K562 (cell line): ENCODE measurements around the gene CUX1. TPM values are rescaled to one million over a fixed set of nuclear protein-coding genes. Genes with fewer than 3 reads are reported as not detected.

ENCODE experiments used
- ATAC-seq: fragments of 200-7000 bp; cut with Tn5 transposase; 3 replicates; pipeline ENCODE4 v1.9.1; 2020; ENCODE audit warnings: moderate library complexity
- BruUV-seq: library from RNA; stranded (reverse); fragments of 400-500 nt; replicated peaks from 2 replicates; lab custom pipeline; 2021; lab: Mats Ljungman, UMichigan
- CTCF ChIA-PET: fragments of 300-600 bp; formaldehyde crosslinking; extraction: SDS; loops from one replicate; lab custom pipeline; 2021; ENCODE audit warnings: low intra/inter-chr PET ratio; lab: Yijun Ruan, JAX
- POLR2A ChIA-PET: fragments of 300-600, 350-650 bp; sonication (Branson Sonifier 250); formaldehyde crosslinking; extraction: SDS; loops from one replicate; lab custom pipeline; 2021; ENCODE audit warnings: antibody characterized with exemption, inconsistent platforms; lab: Yijun Ruan, JAX
- DNase-seq, 4 experiments: peaks; one replicate each; pipeline versions ENCODE4 v3.0.0 to v3.0.0-alpha.2; 2011 to 2018; ENCODE audit warnings: low spot score in 3 of 4, mixed read lengths in 3 of 4; ENCODE audit errors: extremely low read depth in 1 of 4
- FAIRE-seq: peaks from 2 replicates; lab custom pipeline; 2011; peaks lifted over from hg19 to GRCh38; lab: Jason Lieb, UNC
- H2AFZ ChIP-seq: 2 replicates; pipeline ENCODE4 v1.6.0; 2011; ENCODE audit warnings: low read depth, low read length, control low read depth, inconsistent platforms
- H3K27ac ChIP-seq: fragments of 200-600 bp; 3 replicates; pipeline ENCODE4 v1.8.0; 2011; ENCODE audit warnings: low read depth, mild to moderate bottlenecking, control low read depth, inconsistent platforms, low read length, moderate library complexity, mixed read lengths; ENCODE audit errors: extremely low read depth
- H3K27me3 ChIP-seq, 2 experiments: fragments of 300-600 bp in 1 of 2; 2 replicates in 1 of 2; 3 replicates in 1 of 2; pipeline versions ENCODE4 v1.6.0 to v1.8.0; 2011; ENCODE audit warnings: inconsistent platforms in 2 of 2, low read length in 2 of 2, mild to moderate bottlenecking in 1 of 2, mixed read lengths in 1 of 2, moderate library complexity in 1 of 2; ENCODE audit not compliant: control insufficient read depth in 2 of 2, insufficient read depth in 2 of 2
- H3K36me3 ChIP-seq: fragments of 300-600 bp; 3 replicates; pipeline ENCODE4 v1.8.0; 2011; ENCODE audit warnings: mild to moderate bottlenecking, low read length, inconsistent platforms; ENCODE audit not compliant: control insufficient read depth, insufficient read depth
- H3K4me1 ChIP-seq, 2 experiments: fragments of 200-600 bp in 1 of 2; replicated peaks in 1 of 2; 2 replicates in 1 of 2; 3 replicates in 1 of 2; pipeline versions ENCODE4 v1.5.1 to v1.8.0; 2011; ENCODE audit warnings: inconsistent platforms in 2 of 2, low read length in 2 of 2, mild to moderate bottlenecking in 1 of 2, mixed read lengths in 1 of 2, moderate library complexity in 1 of 2; ENCODE audit not compliant: control insufficient read depth in 2 of 2, insufficient read depth in 2 of 2
- H3K4me2 ChIP-seq: 2 replicates; pipeline ENCODE4 v1.6.1; 2011; ENCODE audit warnings: low read length, control low read depth, inconsistent platforms, mixed read lengths; ENCODE audit not compliant: insufficient read depth
- H3K4me3 ChIP-seq: fragments of 200-600 bp; sonication (generic), shearing (Covaris generic); 2 replicates; pipeline ENCODE4 v1.5.1; 2016; ENCODE audit warnings: control low read depth, inconsistent platforms
- H3K79me2 ChIP-seq: fragments of 200-600 bp; 3 replicates; pipeline ENCODE4 v1.8.0; 2011; ENCODE audit warnings: low read length, inconsistent platforms; ENCODE audit not compliant: control insufficient read depth, insufficient read depth
- H3K9ac ChIP-seq, 2 experiments: 2 replicates each; pipeline versions ENCODE4 v1.6.0 to v1.6.1; 2011; ENCODE audit warnings: low read depth in 2 of 2, low read length in 2 of 2, control low read depth in 1 of 2, inconsistent platforms in 1 of 2, mild to moderate bottlenecking in 1 of 2, mixed read lengths in 1 of 2; ENCODE audit not compliant: insufficient read depth in 1 of 2
- H3K9me1 ChIP-seq: one replicate; pipeline ENCODE4 v1.6.0; 2011; ENCODE audit warnings: inconsistent platforms, mild to moderate bottlenecking, low read length, moderate library complexity; ENCODE audit not compliant: control insufficient read depth, insufficient read depth
- H3K9me3 ChIP-seq: replicated peaks from 2 replicates; pipeline ENCODE4 v1.5.1; 2011; ENCODE audit warnings: low read depth, low read length, inconsistent platforms; ENCODE audit not compliant: control insufficient read depth, insufficient read depth
- H4K20me1 ChIP-seq: replicated peaks from 2 replicates; pipeline ENCODE4 v1.6.1; 2011; ENCODE audit warnings: low read length, inconsistent platforms, mixed read lengths; ENCODE audit not compliant: control insufficient read depth, insufficient read depth
- ASH1L ChIP-seq: fragments of 450-650 bp; IDR thresholded peaks from 2 replicates; pipeline ENCODE4 v1.6.1; 2018; ENCODE audit warnings: borderline replicate concordance, mild to moderate bottlenecking, low read depth; ENCODE audit not compliant: partially characterized antibody
- FOXM1 ChIP-seq, 2 experiments: fragments of 450-650 bp in 1 of 2; sonication (generic) in 1 of 2; formaldehyde crosslinking in 1 of 2; IDR thresholded peaks; 2 replicates each; pipeline versions ENCODE4 v1.6.1 to v1.9.0; 2017 to 2022; ENCODE audit warnings: low read depth in 2 of 2, mild to moderate bottlenecking in 2 of 2, missing genetic modification reagents in 1 of 2, moderate library complexity in 1 of 2
- GABPB1 ChIP-seq: sonication (generic); formaldehyde crosslinking; IDR thresholded peaks from 2 replicates; pipeline ENCODE4 v1.8.0; 2022; ENCODE audit warnings: mild to moderate bottlenecking, missing genetic modification reagents
- HNRNPLL ChIP-seq: fragments of 200-400 bp; formaldehyde crosslinking; IDR thresholded peaks from 2 replicates; pipeline ENCODE4 v1.6.1; 2017; ENCODE audit warnings: low read length, low read depth, mild to moderate bottlenecking; ENCODE audit not compliant: poor library complexity, severe bottlenecking
- NRF1 ChIP-seq, 2 experiments: fragments of 450-650 bp; IDR thresholded peaks in 1 of 2; conservative IDR thresholded peaks in 1 of 2; 2 replicates each; pipeline ENCODE4 v1.6.1; 2014; ENCODE audit warnings: mild to moderate bottlenecking in 2 of 2
- RBFOX2 ChIP-seq: fragments of 200-400 bp; formaldehyde crosslinking; IDR thresholded peaks from 2 replicates; pipeline ENCODE4 v1.6.1; 2017; ENCODE audit warnings: low read depth, mild to moderate bottlenecking, low read length, moderate library complexity
- TAF15 ChIP-seq: fragments of 200-400 bp; formaldehyde crosslinking; IDR thresholded peaks from 2 replicates; pipeline ENCODE4 v1.6.1; 2017; ENCODE audit warnings: mild to moderate bottlenecking, low read depth, low read length, moderate library complexity
- TSC22D4 ChIP-seq: fragments of 450-650 bp; IDR thresholded peaks from 2 replicates; pipeline ENCODE4 v1.6.1; 2016; ENCODE audit warnings: missing genetic modification characterization, missing biosample characterization, control low read depth
- ZMIZ1 ChIP-seq, 2 experiments: fragments of 150-350 bp in 1 of 2; IDR thresholded peaks; 2 replicates each; pipeline ENCODE4 v1.6.1; 2012 to 2016; ENCODE audit warnings: low read depth in 2 of 2, low read length in 2 of 2, mild to moderate bottlenecking in 1 of 2, moderate library complexity in 1 of 2
- ZNF354B ChIP-seq: fragments of 250-450 bp; sonication (Bioruptor Pico); IDR thresholded peaks from 2 replicates; pipeline ENCODE4 v1.4.0; 2020
- ZNF512 ChIP-seq: IDR thresholded peaks from 2 replicates; pipeline ENCODE4 v1.6.1; 2016; ENCODE audit warnings: missing genetic modification characterization, missing compliant biosample characterization
- ZSCAN32 ChIP-seq: fragments of 450-650 bp; formaldehyde crosslinking; IDR thresholded peaks from 2 replicates; pipeline ENCODE4 v1.4.0; 2020; ENCODE audit warnings: mild to moderate bottlenecking, moderate library complexity
- WGBS: fragments of 100-300 bp; shearing (Covaris generic); methylation state at CpG from one replicate; pipeline ENCODE4 v1.1.6; 2016; ENCODE audit warnings: low coverage, mixed read lengths; ENCODE audit not compliant: insufficient coverage; ENCODE audit errors: missing lambda C conversion rate; 5-methylcytosine and 5-hydroxymethylcytosine counted together
- in situ Hi-C: fragments of 300-500 bp; cut with MboI; formaldehyde crosslinking; loops from 4 replicates; pipeline ENCODE4 v1.15.0; 2018; ENCODE audit warnings: inconsistent platforms, mixed read lengths
- intact Hi-C: fragments of 100-400 bp; cut with micrococcal nuclease; formaldehyde crosslinking; loops from 2 replicates; pipeline ENCODE4 v1.14.2; 2022
- polyA plus RNA-seq, 8 experiments: library from polyadenylated mRNA; depleted of rRNA in 4 of 8; stranded (reverse) in 5 of 8; unstranded in 3 of 8; fragments of >200 nt; fragmentation: Nextera tagmentation in 2 of 8; fragmentation: Illumina TruSeq in 1 of 8; extraction: Ambion mirVana in 2 of 8; extraction: Trizol in 1 of 8; gene quantifications; 2 replicates each; pipeline versions ENCODE4 v1.2.1 to v1.2.3, GENCODE V29; 2011 to 2014; ENCODE audit warnings: inconsistent platforms in 1 of 8, missing spikeins in 1 of 8
- total RNA-seq, 7 experiments: library from RNA; depleted of rRNA in 6 of 7; stranded (reverse); fragments of >200 nt in 6 of 7; fragmentation: Illumina TruSeq in 2 of 7; extraction: Trizol in 2 of 7; gene quantifications; 2 replicates each; pipeline versions ENCODE4 v1.2.1 to v1.2.3, GENCODE V29; 2011 to 2021; ENCODE audit warnings: low replicate concordance in 1 of 7
- TF ChIP-seq, protein P1 (sequence below): fragments of 200-800 bp; sonication (Bioruptor generic); IDR thresholded peaks from 2 replicates; pipeline ENCODE4 v1.6.1; 2017; ENCODE audit warnings: missing genetic modification characterization, missing compliant biosample characterization

The CUX1 gene
- total and polyA plus RNA-seq, 9 of the 15 experiments (the other 6 are each of a cell fraction or from before 2014, with no cell fraction given): 3.6 to 55.3 (median 25.2) TPM

DNA sequence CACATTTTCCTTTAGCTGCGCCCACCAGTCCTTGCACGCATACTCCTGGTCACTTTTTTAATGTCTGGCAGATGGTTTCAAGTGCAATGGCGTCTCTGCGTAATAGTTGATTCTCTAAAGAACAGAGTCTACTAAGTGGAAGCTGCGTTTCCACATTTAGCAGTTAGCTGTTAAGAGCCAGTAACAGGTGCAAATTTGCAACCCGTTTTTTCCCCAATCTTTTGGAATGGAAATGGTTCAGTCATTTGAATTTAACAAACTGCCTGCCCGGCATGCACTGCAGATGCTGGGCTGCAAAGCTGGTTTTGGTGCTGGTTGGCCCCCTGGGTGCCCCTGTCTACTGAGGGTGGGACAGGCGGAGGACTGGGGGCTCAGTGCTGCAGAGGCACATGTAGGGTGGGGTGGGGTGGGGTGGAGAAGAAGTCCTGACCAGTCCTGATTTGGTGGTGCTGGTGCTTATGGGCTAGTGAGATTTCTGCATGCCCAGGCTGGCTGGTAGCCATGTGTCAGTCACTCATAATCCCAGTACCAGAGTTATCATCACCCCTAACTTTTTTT is 43.9 kb downstream of the CUX1 start:
- DNase-seq (no peak), ATAC-seq (no peak), FAIRE-seq (no peak)
- intact Hi-C loops (no loop called here), in situ Hi-C loops (no loop called here)
- peaks cover 90% of the 10 kb centered on the region for H3K79me2 ChIP-seq
- no peak overlapping the region for H3K4me3 ChIP-seq
- POLR2A ChIA-PET: interaction anchor here (0.6 to 1.2 kb wide), 2 partner anchors 8 to 9 kb away, joined by 3 read pairs; no protein-coding TSS in a partner anchor
- H2AFZ ChIP-seq: no peak overlapping the region
- no peaks in the 10 kb centered on the region for H3K9me3 ChIP-seq
- CTCF ChIA-PET: no interaction called here
- BruUV-seq: no TSS peak
- peaks cover 5% of the 10 kb centered on the region for H4K20me1 ChIP-seq
- peaks cover 33 to 55% of the 10 kb centered on the region in 2 experiments for H3K4me1 ChIP-seq
- no peak overlapping the region for H3K27ac ChIP-seq
- no peaks in the 10 kb centered on the region; a peak in 1 of 5 replicates for H3K27me3 ChIP-seq
- TF ChIP-seq FOXM1 (IDR thresholded peaks at IDR 0.05; ENCODE audit: low read depth) (no peak), FOXM1 (CRISPR knock-in tag; IDR thresholded peaks at IDR 0.05; ENCODE audit: low read depth) (no peak), ZSCAN32 (CRISPR knock-in tag) (no peak), ZNF512 (no peak), NRF1 (conservative IDR thresholded peaks at IDR 0.05 in 1 of 2, IDR thresholded peaks at IDR 0.05 in 1 of 2) (no peak), GABPB1 (CRISPR knock-in tag) (no peak), ZNF354B (CRISPR knock-in tag) (no peak), TSC22D4 (tag) (no peak), ZMIZ1 (IDR thresholded peaks at IDR 0.05; ENCODE audit: low read depth in 2 of 2, low read length in 2 of 2) (no peak), ASH1L (no peak), RBFOX2 (no peak), TAF15 (no peak), HNRNPLL (no peak)
- TF ChIP-seq, protein P1, sequence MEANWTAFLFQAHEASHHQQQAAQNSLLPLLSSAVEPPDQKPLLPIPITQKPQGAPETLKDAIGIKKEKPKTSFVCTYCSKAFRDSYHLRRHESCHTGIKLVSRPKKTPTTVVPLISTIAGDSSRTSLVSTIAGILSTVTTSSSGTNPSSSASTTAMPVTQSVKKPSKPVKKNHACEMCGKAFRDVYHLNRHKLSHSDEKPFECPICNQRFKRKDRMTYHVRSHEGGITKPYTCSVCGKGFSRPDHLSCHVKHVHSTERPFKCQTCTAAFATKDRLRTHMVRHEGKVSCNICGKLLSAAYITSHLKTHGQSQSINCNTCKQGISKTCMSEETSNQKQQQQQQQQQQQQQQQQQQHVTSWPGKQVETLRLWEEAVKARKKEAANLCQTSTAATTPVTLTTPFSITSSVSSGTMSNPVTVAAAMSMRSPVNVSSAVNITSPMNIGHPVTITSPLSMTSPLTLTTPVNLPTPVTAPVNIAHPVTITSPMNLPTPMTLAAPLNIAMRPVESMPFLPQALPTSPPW (CRISPR knock-in tag): no peak
- peaks cover 12% of the 10 kb centered on the region; the same call in 2 of the 3 replicates for H3K36me3 ChIP-seq
- no peak overlapping the region for H3K4me2 ChIP-seq
- H3K9ac ChIP-seq: peak overlapping the region in 1 of 2 experiments; percentile 8; a peak in 1 of 4 replicates
- H3K9me1 ChIP-seq: no peaks in the 10 kb centered on the region
- WGBS: 84% methylated on average over 8 of the region's 8 CpGs
